Parathyroid adenoma (tissue), 2 donors: Measurements from ENCODE around the gene SARDH.

Source experiments
- H2AFZ ChIP-seq: fragments of 300-600 bp; sonication (generic); one replicate; pipeline ENCODE4 v1.7.0; 2017; ENCODE audit warnings: antibody characterized with exemption, mild to moderate bottlenecking
- H3K27ac ChIP-seq: fragments of 300-600 bp; sonication (generic); one replicate; pipeline ENCODE4 v1.7.0; 2017
- H3K27me3 ChIP-seq: fragments of 300-600 bp; sonication (generic); one replicate; pipeline ENCODE4 v1.7.0; 2017; ENCODE audit warnings: low read length; ENCODE audit not compliant: control insufficient read depth, insufficient read depth
- H3K36me3 ChIP-seq: fragments of 300-600 bp; sonication (generic); one replicate; pipeline ENCODE4 v1.7.0; 2017; ENCODE audit warnings: low read length; ENCODE audit not compliant: control insufficient read depth, insufficient read depth
- H3K4me1 ChIP-seq: fragments of 300-600 bp; sonication (generic); one replicate; pipeline ENCODE4 v1.7.0; 2017; ENCODE audit warnings: control low read depth
- H3K4me2 ChIP-seq: fragments of 300-600 bp; sonication (generic); one replicate; pipeline ENCODE4 v1.7.0; 2017; ENCODE audit warnings: low read length
- H3K4me3 ChIP-seq: fragments of 300-600 bp; sonication (generic); one replicate; pipeline ENCODE4 v1.7.0; 2017; ENCODE audit warnings: low read depth, low read length
- H3K79me2 ChIP-seq: fragments of 300-600 bp; sonication (generic); one replicate; pipeline ENCODE4 v1.7.0; 2017; ENCODE audit warnings: control low read depth
- H3K9ac ChIP-seq: fragments of 300-600 bp; sonication (generic); one replicate; pipeline ENCODE4 v1.7.0; 2017; ENCODE audit warnings: mild to moderate bottlenecking
- H3K9me3 ChIP-seq: fragments of 300-600 bp; sonication (generic); one replicate; pipeline ENCODE4 v1.7.0; 2017; ENCODE audit warnings: low read length; ENCODE audit not compliant: control insufficient read depth
- TF ChIP-seq, protein P1 (sequence below): fragments of 300-600 bp; sonication (generic); IDR thresholded peaks from one replicate; pipeline ENCODE4 v1.7.0; 2017; ENCODE audit warnings: antibody characterized with exemption, mild to moderate bottlenecking
- donor health status: primary hyperparathyroidism.

The SARDH gene

GRCh38 chr9:133781828-133782135 is 43.6 kb upstream of the SARDH start:
- H3K36me3 ChIP-seq = no peaks in the 10 kb centered on the region
- no peak overlapping the region for H3K4me2 ChIP-seq
- H3K4me1 ChIP-seq = no peaks in the 10 kb centered on the region
- no peak overlapping the region for H3K4me3 ChIP-seq
- no peak overlapping the region for H3K27ac ChIP-seq
- H2AFZ ChIP-seq = no peak overlapping the region
- no peaks in the 10 kb centered on the region for H3K9me3 ChIP-seq
- H3K9ac ChIP-seq = no peak overlapping the region
- no peaks in the 10 kb centered on the region for H3K79me2 ChIP-seq
- no peaks in the 10 kb centered on the region for H3K27me3 ChIP-seq
- TF ChIP-seq, protein P1, sequence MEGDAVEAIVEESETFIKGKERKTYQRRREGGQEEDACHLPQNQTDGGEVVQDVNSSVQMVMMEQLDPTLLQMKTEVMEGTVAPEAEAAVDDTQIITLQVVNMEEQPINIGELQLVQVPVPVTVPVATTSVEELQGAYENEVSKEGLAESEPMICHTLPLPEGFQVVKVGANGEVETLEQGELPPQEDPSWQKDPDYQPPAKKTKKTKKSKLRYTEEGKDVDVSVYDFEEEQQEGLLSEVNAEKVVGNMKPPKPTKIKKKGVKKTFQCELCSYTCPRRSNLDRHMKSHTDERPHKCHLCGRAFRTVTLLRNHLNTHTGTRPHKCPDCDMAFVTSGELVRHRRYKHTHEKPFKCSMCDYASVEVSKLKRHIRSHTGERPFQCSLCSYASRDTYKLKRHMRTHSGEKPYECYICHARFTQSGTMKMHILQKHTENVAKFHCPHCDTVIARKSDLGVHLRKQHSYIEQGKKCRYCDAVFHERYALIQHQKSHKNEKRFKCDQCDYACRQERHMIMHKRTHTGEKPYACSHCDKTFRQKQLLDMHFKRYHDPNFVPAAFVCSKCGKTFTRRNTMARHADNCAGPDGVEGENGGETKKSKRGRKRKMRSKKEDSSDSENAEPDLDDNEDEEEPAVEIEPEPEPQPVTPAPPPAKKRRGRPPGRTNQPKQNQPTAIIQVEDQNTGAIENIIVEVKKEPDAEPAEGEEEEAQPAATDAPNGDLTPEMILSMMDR = no peak

GRCh38 chr9:133780962-133781827 is 43.0 kb upstream of the SARDH start:
- Histone ChIP-seq H3K4me2 (no peak overlapping the region), H3K36me3 (no peaks in the 10 kb centered on the region)

DNA sequence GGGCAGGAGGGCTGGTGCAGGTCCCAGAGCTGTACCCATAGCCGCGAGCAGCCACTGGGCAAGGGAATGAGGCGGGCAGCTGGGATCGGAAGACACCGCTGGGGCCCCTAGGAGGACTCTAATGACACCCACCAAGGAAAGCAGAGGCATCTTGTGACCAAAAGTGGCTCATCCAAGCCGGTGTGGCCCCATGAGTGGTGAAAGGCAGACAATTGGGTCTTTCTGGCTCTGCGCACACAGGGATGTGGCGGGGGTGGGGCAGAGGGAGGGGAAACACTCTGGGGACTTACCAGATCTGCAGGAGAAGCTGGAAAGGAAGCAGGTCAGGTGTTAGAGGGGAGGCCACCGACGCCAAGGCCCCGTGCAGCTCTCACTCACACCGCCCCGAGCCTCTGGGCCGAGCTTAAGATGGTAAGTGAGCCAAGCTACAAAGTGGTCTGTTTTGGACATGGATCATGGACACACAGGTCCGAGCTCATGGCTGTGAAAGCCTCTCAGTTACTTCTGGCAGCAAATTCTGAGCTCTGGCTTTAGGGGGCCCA is 42.3 kb upstream of the SARDH start:
- H3K9ac ChIP-seq = no peak overlapping the region
- no peaks in the 10 kb centered on the region for H3K36me3 ChIP-seq
- no peak overlapping the region for H3K27ac ChIP-seq
- TF ChIP-seq, protein P1 = no peak
- no peak overlapping the region for H2AFZ ChIP-seq
- H3K79me2 ChIP-seq = no peaks in the 10 kb centered on the region
- H3K4me2 ChIP-seq = no peak overlapping the region
- H3K4me3 ChIP-seq = no peak overlapping the region
- H3K27me3 ChIP-seq = no peaks in the 10 kb centered on the region
- no peaks in the 10 kb centered on the region for H3K4me1 ChIP-seq
- H3K9me3 ChIP-seq = no peaks in the 10 kb centered on the region

More at GRCh38 chr9:133780962-133781827, 43.0 kb upstream of the SARDH start:
- TF ChIP-seq, protein P1 = no peak
- Histone ChIP-seq H3K4me1 (no peaks in the 10 kb centered on the region), H2AFZ (no peak overlapping the region), H3K9me3 (no peaks in the 10 kb centered on the region), H3K9ac (no peak overlapping the region), H3K27ac (no peak overlapping the region), H3K4me3 (no peak overlapping the region), H3K27me3 (no peaks in the 10 kb centered on the region), H3K79me2 (no peaks in the 10 kb centered on the region)

GRCh38 chr9:133779516-133780403 is 41.6 kb upstream of the SARDH start:
- H3K27ac ChIP-seq = no peak overlapping the region
- no peaks in the 10 kb centered on the region for H3K36me3 ChIP-seq
- H3K4me1 ChIP-seq = no peaks in the 10 kb centered on the region
- no peak overlapping the region for H3K4me3 ChIP-seq
- TF ChIP-seq, protein P1 = no peak
- no peaks in the 10 kb centered on the region for H3K79me2 ChIP-seq
- H3K27me3 ChIP-seq = no peaks in the 10 kb centered on the region
- no peak overlapping the region for H2AFZ ChIP-seq
- H3K9ac ChIP-seq = no peak overlapping the region
- no peaks in the 10 kb centered on the region for H3K9me3 ChIP-seq
- H3K4me2 ChIP-seq = no peak overlapping the region
